Retinal pigment epithelial cell (primary cell): Measurements from ENCODE around the gene SYDE1.

Experiments used
- DNase-seq: peaks from one replicate; pipeline ENCODE4 v3.0.0-alpha.2; 2010; ENCODE audit warnings: low read depth
- H3K4me3 ChIP-seq: 2 replicates; pipeline ENCODE4 v1.5.1; 2011; ENCODE audit warnings: mild to moderate bottlenecking, low read length, control low read depth, moderate library complexity
- TF ChIP-seq, protein P1 (sequence below): conservative IDR thresholded peaks from 2 replicates; pipeline ENCODE4 v1.5.1; 2011; ENCODE audit warnings: low read depth, low read length, control low read depth, inconsistent platforms

The SYDE1 gene

DNA sequence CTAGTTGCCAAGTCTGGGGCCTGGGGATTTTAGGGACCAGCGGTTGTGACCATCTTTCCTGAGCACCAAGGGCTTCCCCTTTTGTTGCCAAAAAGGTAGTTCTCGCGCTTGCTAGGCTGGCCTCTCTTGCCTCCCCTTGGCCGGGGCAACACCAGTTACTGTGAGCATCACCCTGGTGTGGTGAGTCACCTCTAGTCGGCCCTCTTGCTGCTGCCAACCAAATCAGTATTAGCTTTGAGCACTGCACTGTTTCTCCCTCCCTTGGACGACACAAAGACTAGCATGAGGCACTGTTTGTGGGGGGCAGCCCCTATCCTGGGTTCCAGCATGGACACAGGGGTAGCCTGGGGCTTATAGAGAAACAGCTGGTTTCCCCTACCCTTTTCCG is 6.9 kb downstream of the SYDE1 start:
- no peak overlapping the region for H3K4me3 ChIP-seq
- DNase-seq, result no peak
- TF ChIP-seq, protein P1, sequence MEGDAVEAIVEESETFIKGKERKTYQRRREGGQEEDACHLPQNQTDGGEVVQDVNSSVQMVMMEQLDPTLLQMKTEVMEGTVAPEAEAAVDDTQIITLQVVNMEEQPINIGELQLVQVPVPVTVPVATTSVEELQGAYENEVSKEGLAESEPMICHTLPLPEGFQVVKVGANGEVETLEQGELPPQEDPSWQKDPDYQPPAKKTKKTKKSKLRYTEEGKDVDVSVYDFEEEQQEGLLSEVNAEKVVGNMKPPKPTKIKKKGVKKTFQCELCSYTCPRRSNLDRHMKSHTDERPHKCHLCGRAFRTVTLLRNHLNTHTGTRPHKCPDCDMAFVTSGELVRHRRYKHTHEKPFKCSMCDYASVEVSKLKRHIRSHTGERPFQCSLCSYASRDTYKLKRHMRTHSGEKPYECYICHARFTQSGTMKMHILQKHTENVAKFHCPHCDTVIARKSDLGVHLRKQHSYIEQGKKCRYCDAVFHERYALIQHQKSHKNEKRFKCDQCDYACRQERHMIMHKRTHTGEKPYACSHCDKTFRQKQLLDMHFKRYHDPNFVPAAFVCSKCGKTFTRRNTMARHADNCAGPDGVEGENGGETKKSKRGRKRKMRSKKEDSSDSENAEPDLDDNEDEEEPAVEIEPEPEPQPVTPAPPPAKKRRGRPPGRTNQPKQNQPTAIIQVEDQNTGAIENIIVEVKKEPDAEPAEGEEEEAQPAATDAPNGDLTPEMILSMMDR, result no peak

DNA sequence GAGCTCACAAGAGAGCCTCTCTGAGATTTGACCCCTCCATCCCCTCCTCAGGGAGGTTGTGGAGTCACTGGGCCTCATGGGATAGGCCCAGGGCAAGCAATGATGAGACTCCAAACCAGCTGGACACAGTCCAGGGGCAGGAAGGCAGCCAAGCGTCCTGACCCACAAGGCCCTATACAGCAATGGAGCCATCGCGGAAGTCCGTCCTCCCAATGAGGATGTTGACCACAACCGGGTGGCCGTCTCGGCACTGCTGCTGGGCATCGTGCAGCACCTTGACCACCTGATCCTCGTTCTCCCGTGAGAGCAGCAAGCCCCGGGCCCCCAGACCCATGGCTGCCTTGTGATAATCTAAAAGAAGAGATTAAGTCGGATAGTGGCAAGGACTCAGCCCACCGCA is 7.9 kb downstream of the SYDE1 start:
- TF ChIP-seq, protein P1, result no peak
- no peak overlapping the region for H3K4me3 ChIP-seq
- DNase-seq, result no peak

- TF ChIP-seq, protein P1, result no peak
- H3K4me3 ChIP-seq, result no peak overlapping the region
- DNase-seq, result no peak
Observed at GRCh38 chr19:15115762-15116615, 8.8 kb downstream of the SYDE1 start.

DNA sequence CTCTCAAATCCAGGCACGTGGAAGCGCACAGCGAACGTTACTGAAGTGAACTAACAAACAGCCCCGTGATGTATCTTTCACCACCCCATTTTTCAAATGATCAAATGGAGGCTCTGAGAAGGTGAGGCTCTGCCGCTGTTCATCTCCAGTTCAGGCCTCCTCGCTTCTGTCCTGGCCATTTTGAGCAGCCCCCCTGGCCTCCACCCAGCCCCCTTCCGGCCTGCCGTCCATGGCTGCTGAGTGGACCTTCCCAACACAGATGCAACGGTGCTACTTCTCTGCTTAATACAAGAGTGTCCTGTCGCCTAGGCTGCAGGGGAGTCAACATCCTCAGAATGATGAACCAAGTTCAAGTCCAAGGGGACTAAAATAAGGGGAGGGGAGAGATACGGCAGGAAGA is 9.7 kb downstream of the SYDE1 start:
- DNase-seq, result no peak
- no peak overlapping the region for H3K4me3 ChIP-seq
- TF ChIP-seq, protein P1, result no peak

GRCh38 chr19:15118248-15118647 is 11.0 kb downstream of the SYDE1 start:
- DNase-seq, result no peak
- no peak overlapping the region for H3K4me3 ChIP-seq
- TF ChIP-seq, protein P1, result no peak

GRCh38 chr19:15118789-15119494 is 11.7 kb downstream of the SYDE1 start:
- TF ChIP-seq, protein P1, result no peak
- no peak for DNase-seq
- H3K4me3 ChIP-seq, result no peak overlapping the region
